ENCODE measurements around the gene ADAT1.

The ADAT1 gene

DNA sequence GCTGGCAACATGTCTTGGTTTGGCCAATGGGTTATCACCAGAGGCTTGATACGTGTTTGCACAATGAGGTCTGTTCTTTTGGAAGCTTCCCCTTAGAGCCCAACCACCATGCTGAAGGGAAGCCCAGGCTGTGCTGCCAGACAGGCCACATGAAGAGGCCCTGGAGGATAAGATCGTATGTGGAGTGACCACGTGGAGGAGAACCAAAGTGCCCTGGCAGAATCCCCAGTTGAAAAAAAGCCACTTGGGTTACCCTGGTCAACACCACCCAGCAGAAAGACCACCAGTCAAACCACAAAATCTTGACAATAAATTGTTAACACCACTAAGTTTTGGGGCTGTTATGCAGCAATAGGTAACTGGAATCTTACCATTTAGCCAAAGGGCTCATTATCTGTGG lies 7.0 kb upstream of the ADAT1 start:
- peaks cover 34% of the 10 kb centered on the region for H3K4me1 Mint-ChIP-seq (ENCODE audit: low read depth)
- H3K4me3 Mint-ChIP-seq = no peak overlapping the region
- H3K27ac Mint-ChIP-seq = no peak overlapping the region
- no peaks in the 10 kb centered on the region for H3K27me3 Mint-ChIP-seq
- H3K9me3 Mint-ChIP-seq (ENCODE audit: low read depth) = no peaks in the 10 kb centered on the region
- H3K36me3 Mint-ChIP-seq = peaks cover 29% of the 10 kb centered on the region

DNA sequence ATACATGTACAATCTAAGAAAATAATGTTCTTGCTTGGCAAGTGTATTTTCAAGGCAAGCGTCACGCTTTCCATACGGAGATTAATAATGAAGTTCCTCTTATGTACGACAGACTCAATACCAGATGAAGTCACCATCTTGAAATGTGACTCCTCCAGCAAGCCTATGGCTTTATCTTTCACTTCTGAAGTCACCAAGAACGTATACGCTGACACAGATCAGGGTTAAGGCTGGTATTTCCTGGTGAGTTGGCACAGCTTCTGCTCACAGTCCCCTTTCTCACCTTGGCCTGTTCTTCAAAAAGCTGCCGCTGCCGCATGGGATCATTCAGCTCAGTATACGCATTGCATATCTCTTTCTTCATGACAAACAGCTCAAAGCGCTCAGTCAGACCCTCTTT lies 6.1 kb upstream of the ADAT1 start:
- peak overlapping the region; percentile 56 for H3K27ac Mint-ChIP-seq
- no peaks in the 10 kb centered on the region for H3K27me3 Mint-ChIP-seq
- H3K4me3 Mint-ChIP-seq = peak overlapping the region; percentile 2
- H3K9me3 Mint-ChIP-seq (ENCODE audit: low read depth) = no peaks in the 10 kb centered on the region
- peaks cover 36% of the 10 kb centered on the region for H3K4me1 Mint-ChIP-seq (ENCODE audit: low read depth)
- H3K36me3 Mint-ChIP-seq = peaks cover 33% of the 10 kb centered on the region

DNA sequence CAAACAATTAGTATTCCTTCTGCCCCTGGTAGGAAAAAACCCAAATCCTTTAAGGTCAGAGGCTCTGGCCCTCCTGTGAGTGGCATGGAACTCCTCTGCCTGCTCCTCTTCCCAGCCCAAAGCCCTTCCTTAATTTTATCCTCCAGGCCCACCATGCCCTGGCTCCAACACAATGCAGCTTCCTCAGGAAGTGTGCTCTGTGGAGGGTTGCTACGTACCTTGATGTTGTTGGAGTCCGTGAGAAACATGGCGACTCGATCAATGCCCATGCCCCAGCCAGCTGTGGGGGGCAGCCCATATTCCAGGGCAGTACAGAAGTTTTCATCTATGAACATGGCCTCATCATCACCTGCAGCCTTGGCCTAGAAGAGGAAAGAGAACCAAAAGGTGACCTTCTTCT lies 5.3 kb upstream of the ADAT1 start:
- Mint-ChIP-seq H3K4me3 (no peak overlapping the region), H3K27me3 (no peaks in the 10 kb centered on the region)

DNA sequence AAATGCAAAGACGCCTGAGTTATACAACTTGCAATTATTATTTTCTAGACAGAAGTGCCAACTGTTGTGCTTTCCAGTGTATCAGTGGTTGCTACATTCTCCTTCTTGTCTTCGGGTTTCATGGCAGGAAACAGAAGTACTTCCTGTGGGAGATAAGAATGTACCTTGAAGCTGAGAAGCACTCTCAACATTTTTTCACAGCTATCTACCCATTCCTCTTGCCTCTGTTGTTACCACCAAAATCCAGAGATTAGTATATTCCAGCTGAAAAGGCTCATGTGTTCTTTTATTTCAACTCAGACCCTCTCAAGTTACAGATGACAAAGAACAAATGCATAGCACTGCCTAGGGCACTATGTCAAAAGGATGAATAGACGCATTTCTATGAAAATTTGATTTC lies 4.8 kb upstream of the ADAT1 start:
- Mint-ChIP-seq H3K36me3 (peaks cover 31% of the 10 kb centered on the region), H3K27ac (peak overlapping the region; percentile 69), H3K9me3 (ENCODE audit: low read depth) (no peaks in the 10 kb centered on the region), H3K4me1 (ENCODE audit: low read depth) (peaks cover 41% of the 10 kb centered on the region), H3K4me3 (peak overlapping the region; percentile 14), H3K27me3 (no peaks in the 10 kb centered on the region)

More for the DNA sequence above, 5.3 kb upstream of the ADAT1 start:
- Mint-ChIP-seq H3K9me3 (ENCODE audit: low read depth) (no peaks in the 10 kb centered on the region), H3K4me1 (ENCODE audit: low read depth) (peaks cover 38% of the 10 kb centered on the region), H3K27ac (peak overlapping the region; percentile 69), H3K36me3 (peaks cover 33% of the 10 kb centered on the region)

DNA sequence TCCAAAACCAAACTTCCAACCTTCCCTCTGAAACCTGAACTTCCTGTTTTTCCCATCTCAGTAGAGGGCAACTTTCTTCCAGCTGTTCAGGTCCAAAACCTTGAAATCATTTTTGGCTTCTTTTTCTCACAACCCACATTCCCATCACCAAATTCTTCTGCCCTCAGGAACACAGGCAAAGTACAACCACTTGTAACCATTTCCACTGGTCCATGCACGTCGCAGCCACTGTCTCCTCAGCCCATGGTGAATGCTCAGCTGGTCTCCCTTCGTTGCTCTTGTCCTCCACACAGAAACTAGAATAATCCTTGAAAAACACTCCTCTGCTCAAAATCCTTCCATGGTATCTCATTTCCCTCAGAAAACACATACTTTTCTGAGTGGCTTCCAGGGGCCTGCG lies 3.7 kb upstream of the ADAT1 start:
- Mint-ChIP-seq H3K4me3 (peak overlapping the region; percentile 32), H3K36me3 (peaks cover 31% of the 10 kb centered on the region), H3K9me3 (ENCODE audit: low read depth) (no peaks in the 10 kb centered on the region), H3K27me3 (no peaks in the 10 kb centered on the region), H3K4me1 (ENCODE audit: low read depth) (peaks cover 49% of the 10 kb centered on the region), H3K27ac (peak overlapping the region; percentile 69)

DNA sequence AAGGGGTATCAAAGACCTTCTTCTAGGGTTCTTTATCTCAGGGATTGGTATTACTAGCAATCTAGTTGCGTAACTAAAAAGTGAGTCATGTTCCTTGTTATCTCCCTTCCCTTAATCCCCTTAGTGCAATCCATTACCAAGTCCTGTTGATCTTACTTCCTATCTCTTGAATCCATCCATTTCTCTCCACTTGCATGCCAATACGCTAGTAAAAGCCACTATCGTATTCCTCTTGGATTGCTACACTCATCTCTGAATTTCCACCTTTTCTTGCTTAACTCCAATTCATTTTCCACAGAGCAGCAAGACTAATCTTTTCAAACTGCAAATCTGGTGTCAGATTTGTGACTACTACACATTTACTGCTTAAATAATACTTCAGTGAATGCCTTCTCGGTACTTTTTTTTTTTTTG lies 1.8 kb upstream of the ADAT1 start:
- H3K36me3 Mint-ChIP-seq = peaks cover 33% of the 10 kb centered on the region
- peak overlapping the region; percentile 46 for H3K27ac Mint-ChIP-seq
- H3K4me1 Mint-ChIP-seq (ENCODE audit: low read depth) = peaks cover 67% of the 10 kb centered on the region
- H3K27me3 Mint-ChIP-seq = no peaks in the 10 kb centered on the region
- H3K4me3 Mint-ChIP-seq = peak overlapping the region; percentile 51
- H3K9me3 Mint-ChIP-seq (ENCODE audit: low read depth) = no peaks in the 10 kb centered on the region

DNA sequence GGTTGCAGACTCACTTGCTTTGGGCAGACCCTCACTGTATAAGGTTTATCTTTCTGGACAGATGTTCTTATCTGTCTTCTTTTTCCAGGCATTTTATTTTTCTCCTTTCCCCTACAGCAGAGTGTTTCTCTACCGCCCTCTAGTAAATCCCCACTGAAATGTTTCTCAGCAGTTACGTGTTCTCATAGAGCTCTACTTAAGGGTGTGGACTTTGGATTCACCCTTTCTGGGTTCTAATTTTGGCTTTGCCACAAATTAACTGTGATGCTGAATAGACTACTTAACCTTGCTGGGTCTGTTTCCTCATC lies 2.0 kb downstream of the ADAT1 start:
- Mint-ChIP-seq H3K36me3 (peaks cover 18% of the 10 kb centered on the region), H3K4me3 (peak overlapping the region; percentile 97), H3K27ac (peak overlapping the region; percentile 95), H3K4me1 (ENCODE audit: low read depth) (peaks cover 43% of the 10 kb centered on the region), H3K9me3 (ENCODE audit: low read depth) (no peaks in the 10 kb centered on the region), H3K27me3 (no peaks in the 10 kb centered on the region)

DNA sequence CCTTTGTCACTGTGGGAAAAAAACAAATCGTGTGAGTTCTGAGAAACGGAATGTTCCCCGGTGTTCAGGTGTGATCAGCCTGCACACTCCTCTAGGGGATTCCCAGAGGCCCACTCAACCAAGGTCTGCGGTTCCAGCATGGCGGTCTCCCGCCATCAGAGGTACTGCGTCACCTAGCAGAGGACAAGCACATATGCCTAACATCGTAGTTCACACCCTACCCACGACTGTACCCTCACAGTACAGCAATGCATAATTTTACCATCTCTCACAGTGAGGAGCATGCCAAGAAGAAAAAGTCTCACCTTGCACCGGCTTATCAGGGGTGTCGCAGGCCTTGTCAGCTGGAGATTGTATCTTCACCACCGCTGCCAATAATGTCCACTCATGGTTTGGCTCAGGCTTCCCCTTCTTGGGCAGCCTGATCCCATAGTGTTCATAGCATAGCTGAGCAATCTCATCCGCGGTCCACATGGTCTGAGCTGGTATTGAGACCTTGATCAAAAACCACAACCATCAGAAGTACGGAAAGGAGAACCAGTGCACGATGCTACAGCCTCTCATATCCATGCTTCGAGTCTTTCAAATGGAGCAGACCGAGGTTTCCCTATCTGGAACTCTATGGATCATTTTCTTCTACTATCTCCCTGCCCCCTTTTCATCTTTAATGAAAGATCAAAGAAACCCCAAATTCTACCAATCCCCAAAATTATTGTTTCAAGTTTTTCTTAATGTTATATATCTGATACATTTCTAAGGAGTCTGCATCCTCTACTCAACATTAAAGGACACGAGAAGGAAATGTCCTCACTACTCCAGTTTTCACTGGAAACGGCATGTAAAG lies 2.5 kb downstream of the ADAT1 start:
- Mint-ChIP-seq H3K4me1 (ENCODE audit: low read depth) (peaks cover 41% of the 10 kb centered on the region), H3K4me3 (peak overlapping the region; percentile 97), H3K36me3 (peaks cover 13% of the 10 kb centered on the region), H3K27me3 (no peaks in the 10 kb centered on the region), H3K9me3 (ENCODE audit: low read depth) (no peaks in the 10 kb centered on the region), H3K27ac (peak overlapping the region; percentile 73)

DNA sequence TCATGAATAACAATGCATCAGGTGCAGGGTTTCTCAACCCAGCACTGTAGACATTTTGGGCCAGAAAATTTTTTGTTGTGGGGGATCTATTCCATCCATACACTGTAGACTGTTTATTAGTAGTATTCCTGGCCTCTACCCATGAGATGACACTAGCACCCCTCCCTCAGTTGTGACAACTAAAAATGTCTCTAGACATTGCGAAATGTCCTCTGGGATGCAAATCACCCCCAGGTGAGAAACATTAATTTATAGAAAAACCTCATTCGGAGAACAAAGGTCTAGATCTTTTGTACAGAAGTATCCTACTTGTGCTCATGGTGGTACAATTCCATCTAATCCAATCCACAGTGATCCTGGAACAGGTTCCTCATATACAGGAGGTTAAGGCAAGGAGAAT lies 4.3 kb downstream of the ADAT1 start:
- H3K4me3 Mint-ChIP-seq = no peak overlapping the region
- peaks cover 40% of the 10 kb centered on the region for H3K4me1 Mint-ChIP-seq (ENCODE audit: low read depth)
- peaks cover 10% of the 10 kb centered on the region for H3K36me3 Mint-ChIP-seq
- H3K9me3 Mint-ChIP-seq (ENCODE audit: low read depth) = no peaks in the 10 kb centered on the region
- no peak overlapping the region for H3K27ac Mint-ChIP-seq
- no peaks in the 10 kb centered on the region for H3K27me3 Mint-ChIP-seq

DNA sequence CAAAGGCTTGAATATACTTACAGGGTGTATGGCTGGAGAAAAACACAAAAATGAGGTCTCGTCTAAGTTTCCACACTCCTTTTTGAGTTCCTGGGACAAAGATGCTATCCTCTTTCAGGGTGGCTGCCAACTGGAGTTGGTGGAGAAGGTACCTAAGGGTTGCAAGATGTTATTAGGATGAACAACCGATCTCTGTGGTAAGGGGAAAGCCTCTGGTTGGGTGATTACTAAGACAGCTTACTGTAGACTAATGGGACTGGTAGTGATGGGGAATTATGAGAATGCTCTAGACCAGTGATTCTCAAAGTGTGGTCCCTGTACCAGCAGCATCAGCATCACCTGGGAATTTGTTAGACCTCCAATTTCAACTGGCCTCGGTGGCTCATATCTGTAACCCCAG lies 6.0 kb downstream of the ADAT1 start:
- Mint-ChIP-seq H3K36me3 (peaks cover 10% of the 10 kb centered on the region), H3K4me3 (peak overlapping the region; percentile 23), H3K4me1 (ENCODE audit: low read depth) (peaks cover 30% of the 10 kb centered on the region), H3K27me3 (no peaks in the 10 kb centered on the region), H3K9me3 (ENCODE audit: low read depth) (no peaks in the 10 kb centered on the region), H3K27ac (peak overlapping the region; percentile 75)

DNA sequence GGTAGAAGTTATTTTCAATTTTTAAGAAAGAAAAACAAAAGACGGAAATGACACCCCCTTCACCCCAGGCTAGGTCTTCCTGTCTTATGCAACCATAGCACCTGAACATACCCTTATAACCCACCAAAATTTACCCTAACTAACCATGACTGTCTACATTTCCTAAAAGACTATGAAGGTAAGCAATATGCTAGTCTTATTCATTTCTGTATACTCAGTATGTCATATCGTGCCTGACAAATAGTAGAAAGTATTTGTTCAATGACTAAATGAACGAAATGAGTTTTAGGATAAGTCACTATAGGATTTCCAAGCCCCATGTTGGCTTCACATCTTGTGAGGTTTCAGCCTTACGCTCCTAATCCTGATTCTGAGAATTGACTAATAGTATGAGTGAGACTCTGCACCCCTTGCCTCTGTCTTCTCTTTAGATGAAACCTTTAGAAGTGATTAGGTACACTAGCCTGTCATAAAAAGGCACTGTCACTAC lies 6.5 kb downstream of the ADAT1 start:
- Mint-ChIP-seq H3K4me3 (peak overlapping the region; percentile 33), H3K36me3 (peaks cover 10% of the 10 kb centered on the region), H3K27ac (peak overlapping the region; percentile 75), H3K4me1 (ENCODE audit: low read depth) (peaks cover 25% of the 10 kb centered on the region), H3K27me3 (no peaks in the 10 kb centered on the region), H3K9me3 (ENCODE audit: low read depth) (no peaks in the 10 kb centered on the region)

DNA sequence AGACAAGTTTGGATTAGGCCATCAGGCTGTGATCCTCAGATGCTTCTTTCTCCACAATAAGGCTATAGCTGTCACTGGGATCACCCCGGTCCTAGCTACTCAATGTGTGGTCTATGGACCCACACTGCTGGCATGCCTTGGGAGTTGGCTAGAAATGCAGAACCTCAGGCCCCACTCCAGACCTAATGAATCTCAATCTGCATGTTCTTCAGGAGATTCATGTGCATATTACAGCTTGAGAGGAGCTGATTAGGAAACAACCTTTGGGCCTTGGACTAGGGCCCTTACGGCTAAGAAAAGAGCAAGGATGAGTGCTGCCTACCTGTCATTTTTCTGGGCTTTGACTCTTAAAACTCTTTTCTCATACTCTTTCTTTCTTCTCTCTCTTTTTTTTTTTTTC lies 7.5 kb downstream of the ADAT1 start:
- Mint-ChIP-seq H3K27me3 (no peaks in the 10 kb centered on the region), H3K27ac (no peak overlapping the region), H3K4me1 (ENCODE audit: low read depth) (peaks cover 15% of the 10 kb centered on the region), H3K36me3 (peaks cover 10% of the 10 kb centered on the region), H3K4me3 (no peak overlapping the region), H3K9me3 (ENCODE audit: low read depth) (no peaks in the 10 kb centered on the region)

DNA sequence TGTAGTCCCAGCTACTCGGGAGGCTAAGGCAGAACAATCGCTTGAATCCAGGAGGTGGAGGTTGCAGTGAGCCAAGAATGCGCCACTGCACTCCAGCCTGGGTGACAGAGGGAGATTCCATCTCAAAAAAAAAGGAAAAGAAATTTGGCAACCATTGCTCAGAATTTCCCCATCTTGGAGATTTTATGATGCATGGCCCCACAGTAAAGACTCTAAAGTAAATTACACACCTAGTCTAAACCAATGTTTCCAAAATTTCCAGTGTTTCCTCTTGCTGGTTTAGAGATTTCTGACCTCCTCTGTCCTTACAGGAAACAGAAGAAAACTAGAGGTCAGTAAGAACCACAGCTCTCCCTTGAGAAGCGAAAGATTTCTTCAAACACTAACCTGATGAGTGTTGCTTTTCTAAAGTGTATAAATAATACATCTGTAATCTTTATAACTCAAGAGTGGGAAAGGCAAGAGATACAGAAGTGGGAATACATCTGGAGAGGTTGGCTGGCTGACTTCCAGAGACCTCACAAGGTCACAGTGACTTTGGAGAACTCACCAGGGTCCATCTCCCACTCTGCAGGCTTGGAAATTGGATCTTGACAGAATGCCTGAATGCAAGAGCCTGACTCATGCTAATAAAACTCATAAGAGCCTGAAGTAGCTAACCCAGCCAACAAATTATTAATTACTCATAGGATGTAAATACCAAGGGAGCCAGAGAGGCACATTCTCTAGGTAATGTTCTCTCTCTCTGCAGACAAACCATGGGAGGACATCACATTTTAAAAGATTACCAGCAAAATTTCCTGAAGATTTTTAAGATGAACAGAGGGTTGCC lies 8.8 kb downstream of the ADAT1 start:
- H3K4me3 Mint-ChIP-seq = no peak overlapping the region
- H3K27ac Mint-ChIP-seq = no peak overlapping the region
- H3K27me3 Mint-ChIP-seq = no peaks in the 10 kb centered on the region
- H3K9me3 Mint-ChIP-seq (ENCODE audit: low read depth) = no peaks in the 10 kb centered on the region
- H3K4me1 Mint-ChIP-seq (ENCODE audit: low read depth) = peaks cover 8% of the 10 kb centered on the region
- H3K36me3 Mint-ChIP-seq = peaks cover 5% of the 10 kb centered on the region

DNA sequence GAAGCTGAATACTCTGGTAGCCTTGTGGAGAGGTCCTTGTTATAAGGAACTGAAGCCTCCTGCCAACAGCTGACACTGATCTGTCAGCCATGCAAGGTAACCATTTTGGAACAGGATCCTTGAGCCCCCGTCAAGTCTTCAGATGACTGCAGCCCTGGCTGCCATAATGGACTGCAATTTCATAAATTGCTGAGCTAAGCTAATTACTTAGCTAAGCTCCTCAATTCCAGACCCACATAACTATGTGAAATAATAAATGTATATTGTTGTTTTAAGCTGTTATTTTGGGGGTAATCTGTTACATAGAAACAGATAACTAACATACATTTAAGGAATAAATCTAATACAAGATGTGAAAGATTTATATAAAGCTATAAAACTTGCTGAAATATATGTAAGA lies 16.6 kb downstream of the ADAT1 start:
- H3K9me3 Mint-ChIP-seq (ENCODE audit: low read depth) = peaks cover 9% of the 10 kb centered on the region
- H3K4me3 Mint-ChIP-seq = no peak overlapping the region
- peaks cover 27% of the 10 kb centered on the region for H3K36me3 Mint-ChIP-seq
- H3K27me3 Mint-ChIP-seq = no peaks in the 10 kb centered on the region
- H3K27ac Mint-ChIP-seq = no peak overlapping the region
- no peaks in the 10 kb centered on the region for H3K4me1 Mint-ChIP-seq (ENCODE audit: low read depth)

DNA sequence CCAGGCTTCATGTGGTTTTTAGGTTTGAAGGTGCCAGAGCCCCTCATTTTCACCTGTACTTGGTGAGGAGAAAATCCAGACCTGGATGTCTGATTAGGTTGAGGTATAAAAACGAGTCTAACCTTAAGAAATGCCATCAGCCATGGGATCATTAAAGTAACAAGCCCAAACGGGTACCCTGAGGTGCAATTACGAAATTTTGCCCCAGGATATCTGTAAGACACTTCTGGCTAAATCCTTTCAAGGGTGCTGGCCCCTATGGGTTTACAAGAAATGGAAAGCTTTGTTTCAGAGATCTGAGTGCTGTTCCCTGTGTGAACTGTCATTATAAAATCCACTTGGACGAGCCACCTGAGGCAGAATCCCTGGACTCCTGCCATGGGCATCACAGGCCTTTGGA lies 19.8 kb downstream of the ADAT1 start:
- peaks cover 9% of the 10 kb centered on the region for H3K9me3 Mint-ChIP-seq (ENCODE audit: low read depth)
- H3K36me3 Mint-ChIP-seq = peaks cover 32% of the 10 kb centered on the region
- H3K4me1 Mint-ChIP-seq (ENCODE audit: low read depth) = no peaks in the 10 kb centered on the region
- H3K27me3 Mint-ChIP-seq = no peaks in the 10 kb centered on the region
- H3K27ac Mint-ChIP-seq = no peak overlapping the region
- no peak overlapping the region for H3K4me3 Mint-ChIP-seq

Data from activated naive CD8-positive, alpha-beta T cell (primary cell).